Left ventricle myocardium inferior (tissue), 1 donor: ENCODE measurements around the gene EPHA5. TPM values are rescaled to one million over a fixed set of nuclear protein-coding genes. Genes with fewer than 3 reads are reported as not detected.

Experiments used
- DNase-seq: peaks from one replicate; pipeline ENCODE4 v3.0.0-alpha.2; 2020
- H3K27ac ChIP-seq: fragments of 200-600 bp; replicated peaks from 2 replicates; pipeline ENCODE4 v1.8.0; 2021
- H3K27me3 ChIP-seq: fragments of 200-600 bp; 2 replicates; pipeline ENCODE4 v1.8.0; 2021; ENCODE audit warnings: low read depth
- H3K36me3 ChIP-seq: fragments of 200-600 bp; 2 replicates; pipeline ENCODE4 v1.8.0; 2021
- H3K4me1 ChIP-seq: fragments of 200-600 bp; 2 replicates; pipeline ENCODE4 v1.8.0; 2021
- H3K4me3 ChIP-seq: fragments of 200-600 bp; 2 replicates; pipeline ENCODE4 v1.8.0; 2021; ENCODE audit warnings: mild to moderate bottlenecking, moderate library complexity
- H3K9me3 ChIP-seq: fragments of 200-600 bp; replicated peaks from 2 replicates; pipeline ENCODE4 v1.8.0; 2021
- intact Hi-C: fragments of 100-400 bp; cut with micrococcal nuclease; formaldehyde crosslinking; loops from one replicate; pipeline ENCODE4 v1.11.0; 2022
- total RNA-seq: library from RNA; stranded (reverse); fragmentation: NEBNext Ultra II Directional; extraction: Animal tissue kit (Norgen Biotek cat#: 25700); gene quantifications from one replicate; pipeline ENCODE4 v1.2.1, GENCODE V29; 2021
- TF ChIP-seq, protein P1 (sequence below): fragments of 200-600 bp; IDR thresholded peaks from 2 replicates; pipeline ENCODE4 v1.8.0; 2021; ENCODE audit warnings: antibody characterized with exemption, mild to moderate bottlenecking, borderline replicate concordance
- donor health status: DM: no; HTN: yes; CAD: no; lungs with severe emphysema.

The EPHA5 gene
- total RNA-seq, 1 donor from 2014 or later, result not detected

DNA sequence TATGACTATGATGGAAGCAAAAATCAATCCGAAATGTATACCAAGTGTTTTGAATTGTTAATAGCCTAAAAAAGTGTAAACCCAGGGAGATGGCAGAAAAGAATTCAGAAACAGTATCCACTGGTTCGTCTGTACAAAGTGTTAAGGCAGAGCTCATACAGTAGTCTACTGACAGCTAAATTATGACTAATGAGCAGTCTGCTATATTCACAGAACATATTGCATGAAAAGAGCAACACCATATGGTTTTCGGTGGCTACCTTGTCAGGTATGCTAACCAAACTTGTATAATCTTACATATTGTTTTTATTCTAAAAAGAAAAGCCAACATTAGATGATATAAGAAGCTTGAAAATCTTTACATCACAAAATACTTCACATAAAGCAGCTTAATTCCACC is 18.5 kb downstream of the EPHA5 start:
- Histone ChIP-seq H3K9me3 (no peaks in the 10 kb centered on the region), H3K27me3 (no peaks in the 10 kb centered on the region), H3K27ac (no peak overlapping the region), H3K4me1 (no peaks in the 10 kb centered on the region), H3K36me3 (no peaks in the 10 kb centered on the region), H3K4me3 (no peak overlapping the region)
- intact Hi-C loops, result no loop called here
- no peak for DNase-seq
- TF ChIP-seq, protein P1, sequence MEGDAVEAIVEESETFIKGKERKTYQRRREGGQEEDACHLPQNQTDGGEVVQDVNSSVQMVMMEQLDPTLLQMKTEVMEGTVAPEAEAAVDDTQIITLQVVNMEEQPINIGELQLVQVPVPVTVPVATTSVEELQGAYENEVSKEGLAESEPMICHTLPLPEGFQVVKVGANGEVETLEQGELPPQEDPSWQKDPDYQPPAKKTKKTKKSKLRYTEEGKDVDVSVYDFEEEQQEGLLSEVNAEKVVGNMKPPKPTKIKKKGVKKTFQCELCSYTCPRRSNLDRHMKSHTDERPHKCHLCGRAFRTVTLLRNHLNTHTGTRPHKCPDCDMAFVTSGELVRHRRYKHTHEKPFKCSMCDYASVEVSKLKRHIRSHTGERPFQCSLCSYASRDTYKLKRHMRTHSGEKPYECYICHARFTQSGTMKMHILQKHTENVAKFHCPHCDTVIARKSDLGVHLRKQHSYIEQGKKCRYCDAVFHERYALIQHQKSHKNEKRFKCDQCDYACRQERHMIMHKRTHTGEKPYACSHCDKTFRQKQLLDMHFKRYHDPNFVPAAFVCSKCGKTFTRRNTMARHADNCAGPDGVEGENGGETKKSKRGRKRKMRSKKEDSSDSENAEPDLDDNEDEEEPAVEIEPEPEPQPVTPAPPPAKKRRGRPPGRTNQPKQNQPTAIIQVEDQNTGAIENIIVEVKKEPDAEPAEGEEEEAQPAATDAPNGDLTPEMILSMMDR, result no peak

DNA sequence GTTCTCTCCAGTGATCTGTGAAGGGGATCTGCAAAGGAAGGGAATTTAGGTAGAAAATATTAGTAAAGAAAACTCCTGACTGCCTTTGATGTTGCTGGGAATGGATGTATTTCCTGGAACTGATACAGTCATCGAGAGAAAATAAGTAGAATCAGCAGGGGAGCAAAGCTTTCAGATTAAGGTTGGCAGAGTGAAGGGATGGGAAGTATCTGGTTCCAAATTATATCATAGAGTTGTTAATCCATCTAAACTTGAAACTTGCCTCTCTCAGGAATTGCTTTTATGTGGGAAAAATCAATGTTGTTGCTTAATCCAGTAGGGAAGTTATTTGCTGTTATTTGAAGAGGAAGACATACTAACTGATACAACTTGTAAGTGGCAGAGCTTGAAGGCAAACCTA is 19.3 kb downstream of the EPHA5 start:
- H3K27me3 ChIP-seq, result no peaks in the 10 kb centered on the region
- no peak for DNase-seq
- H3K36me3 ChIP-seq, result no peaks in the 10 kb centered on the region
- intact Hi-C loops, result no loop called here
- TF ChIP-seq, protein P1, result no peak
- no peak overlapping the region for H3K27ac ChIP-seq
- no peaks in the 10 kb centered on the region for H3K9me3 ChIP-seq
- H3K4me1 ChIP-seq, result no peaks in the 10 kb centered on the region
- no peak overlapping the region for H3K4me3 ChIP-seq

DNA sequence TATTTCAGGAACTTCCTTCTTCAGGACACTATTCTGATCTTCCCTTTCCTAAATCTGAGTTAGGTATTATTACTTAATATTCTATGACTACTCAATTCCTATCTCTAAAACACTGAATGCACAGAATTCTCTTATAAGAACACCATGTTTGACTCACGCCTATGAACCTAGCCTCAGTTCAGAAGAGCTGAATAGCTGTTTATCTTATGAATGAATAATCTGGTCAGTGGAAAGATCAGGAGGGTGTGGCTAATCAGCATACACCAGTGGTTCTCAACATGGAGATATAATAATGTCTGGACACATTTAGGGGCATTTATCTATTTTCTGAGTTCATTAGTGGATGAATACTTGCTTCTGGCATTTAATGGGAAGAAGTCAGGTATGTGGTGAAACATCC is 24.2 kb downstream of the EPHA5 start:
- DNase-seq, result no peak
- H3K9me3 ChIP-seq, result no peaks in the 10 kb centered on the region
- intact Hi-C loops, result no loop called here
- TF ChIP-seq, protein P1, result no peak
- no peak overlapping the region for H3K4me3 ChIP-seq
- no peaks in the 10 kb centered on the region for H3K36me3 ChIP-seq
- H3K27ac ChIP-seq, result no peak overlapping the region
- H3K4me1 ChIP-seq, result no peaks in the 10 kb centered on the region
- no peaks in the 10 kb centered on the region for H3K27me3 ChIP-seq

DNA sequence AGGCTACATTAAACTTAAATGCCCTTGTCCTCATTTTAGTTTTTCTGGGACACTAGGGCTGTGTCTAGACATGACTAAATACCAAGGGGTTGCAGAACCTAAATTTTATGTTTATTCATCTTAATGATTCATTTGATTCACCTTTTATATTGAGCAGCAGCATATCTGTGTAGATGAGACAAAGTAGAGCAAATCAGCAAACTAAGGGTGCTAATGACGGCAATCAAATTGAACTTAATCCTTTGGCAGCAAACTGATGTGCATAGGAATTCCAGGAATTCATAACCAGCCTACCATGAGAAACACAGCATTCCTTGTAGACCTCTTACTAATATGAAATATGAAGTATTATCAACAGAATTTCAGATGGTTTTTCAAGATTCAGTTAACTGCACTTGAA is 25.1 kb downstream of the EPHA5 start:
- DNase-seq, result no peak
- Histone ChIP-seq H3K9me3 (no peaks in the 10 kb centered on the region), H3K4me3 (no peak overlapping the region), H3K27ac (no peak overlapping the region), H3K36me3 (no peaks in the 10 kb centered on the region), H3K4me1 (no peaks in the 10 kb centered on the region), H3K27me3 (no peaks in the 10 kb centered on the region)
- TF ChIP-seq, protein P1, result no peak
- intact Hi-C loops, result no loop called here

DNA sequence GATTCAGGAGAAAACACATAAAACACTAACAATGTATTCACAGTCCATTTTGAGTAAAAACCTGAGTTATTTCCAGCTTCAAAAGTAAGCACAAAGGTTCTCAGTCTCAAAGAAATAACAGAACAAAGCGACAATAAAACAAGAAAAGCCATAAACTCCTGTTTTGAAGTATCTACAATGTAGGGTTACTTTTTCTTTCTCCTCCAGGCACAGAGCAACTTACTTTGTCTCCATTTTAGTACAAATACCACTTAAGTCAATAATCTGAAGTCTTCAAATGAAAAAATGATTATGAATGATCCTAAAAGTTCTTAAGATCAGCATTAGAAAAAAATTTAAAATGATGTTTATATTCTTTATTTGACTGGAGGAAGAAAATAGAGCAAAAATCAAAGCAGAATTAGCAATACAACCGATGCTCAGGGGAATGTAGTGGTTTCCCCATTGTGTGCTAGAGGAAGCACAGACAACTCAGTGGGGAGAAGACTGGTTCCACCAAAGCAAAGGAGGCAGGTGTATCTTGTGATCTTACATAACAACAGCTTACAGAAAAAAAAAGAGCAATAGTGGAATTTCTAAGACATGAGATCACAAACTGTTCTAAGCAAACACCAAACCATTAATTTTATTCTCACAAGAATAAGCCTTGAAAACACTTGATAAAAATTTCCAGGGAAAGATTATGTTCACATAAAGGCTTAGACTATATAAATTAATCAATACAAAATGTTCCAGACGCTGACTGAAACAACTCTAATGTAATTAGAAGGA is 35.1 kb downstream of the EPHA5 start:
- Histone ChIP-seq H3K9me3 (no peaks in the 10 kb centered on the region), H3K36me3 (no peaks in the 10 kb centered on the region), H3K27ac (no peak overlapping the region), H3K27me3 (no peaks in the 10 kb centered on the region), H3K4me1 (no peaks in the 10 kb centered on the region), H3K4me3 (no peak overlapping the region)
- TF ChIP-seq, protein P1, result no peak
- DNase-seq, result no peak
- intact Hi-C loops, result no loop called here
